ENCODE data around the gene DOCK8. TPM values are rescaled to one million over a fixed set of nuclear protein-coding genes. Genes with fewer than 3 reads are reported as not detected.

Gene DOCK8
- total RNA-seq, 1 experiment from 2014 or later = 15.2 TPM

DNA sequence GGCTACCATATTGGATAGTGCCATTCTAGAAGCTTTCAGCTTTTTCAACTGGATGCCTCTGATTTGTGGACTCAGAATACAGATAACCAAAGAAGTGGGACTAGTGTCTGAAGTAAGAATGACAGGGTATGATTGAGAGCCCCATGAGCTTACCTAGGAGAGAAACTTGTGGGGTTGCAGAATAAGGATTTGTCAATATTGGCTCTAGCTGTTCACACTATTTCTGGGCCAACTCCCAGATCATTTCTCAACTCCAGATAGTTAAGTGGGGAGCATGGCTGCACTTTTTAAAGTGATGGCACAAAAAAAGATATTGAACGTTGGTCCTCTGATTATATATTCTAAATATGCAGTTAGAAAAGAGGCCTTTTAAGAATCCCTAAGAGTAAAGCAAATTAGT lies 252.1 kb downstream of the DOCK8 start:
- no peaks in the 10 kb centered on the region for H3K36me3 ChIP-seq (ENCODE audit: control insufficient read depth, insufficient read depth, low read length)
- H3K4me3 ChIP-seq (ENCODE audit: low read depth, low read length) = no peak overlapping the region
- Mint-ChIP-seq H3K4me1 (ENCODE audit: low read depth, unreplicated experiment) (peaks cover 5% of the 10 kb centered on the region), H3K4me3 (ENCODE audit: unreplicated experiment) (no peak overlapping the region), H3K27ac (ENCODE audit: unreplicated experiment) (no peak overlapping the region), H3K36me3 (ENCODE audit: insufficient read depth, unreplicated experiment) (peaks cover 5% of the 10 kb centered on the region), H3K9me3 (ENCODE audit: unreplicated experiment) (no peaks in the 10 kb centered on the region), H3K27me3 (ENCODE audit: insufficient read depth, unreplicated experiment) (no peaks in the 10 kb centered on the region)
- no peaks in the 10 kb centered on the region for H3K27me3 ChIP-seq (replicated peaks; ENCODE audit: control insufficient read depth, insufficient read depth, low read length)
- H3K4me1 ChIP-seq = peaks cover 11% of the 10 kb centered on the region; the same call in 1 of the 2 replicates
- ChIA-PET POLR2A (no interaction called here), CTCF (no interaction called here)
- intact Hi-C loops (cut with micrococcal nuclease; ENCODE audit: unreplicated experiment) = no loop called here
- TF ChIP-seq CTCF (IDR thresholded peaks at IDR 0.05; ENCODE audit: insufficient read depth in 1 of 2, low read depth in 1 of 2, low read length in 1 of 2, severe bottlenecking in 1 of 2, unreplicated experiment in 1 of 2) = no peak
- no TSS peak for BruUV-seq (replicated peaks)
- H3K9me3 ChIP-seq = no peaks in the 10 kb centered on the region
- DNase-seq = no peak

DNA sequence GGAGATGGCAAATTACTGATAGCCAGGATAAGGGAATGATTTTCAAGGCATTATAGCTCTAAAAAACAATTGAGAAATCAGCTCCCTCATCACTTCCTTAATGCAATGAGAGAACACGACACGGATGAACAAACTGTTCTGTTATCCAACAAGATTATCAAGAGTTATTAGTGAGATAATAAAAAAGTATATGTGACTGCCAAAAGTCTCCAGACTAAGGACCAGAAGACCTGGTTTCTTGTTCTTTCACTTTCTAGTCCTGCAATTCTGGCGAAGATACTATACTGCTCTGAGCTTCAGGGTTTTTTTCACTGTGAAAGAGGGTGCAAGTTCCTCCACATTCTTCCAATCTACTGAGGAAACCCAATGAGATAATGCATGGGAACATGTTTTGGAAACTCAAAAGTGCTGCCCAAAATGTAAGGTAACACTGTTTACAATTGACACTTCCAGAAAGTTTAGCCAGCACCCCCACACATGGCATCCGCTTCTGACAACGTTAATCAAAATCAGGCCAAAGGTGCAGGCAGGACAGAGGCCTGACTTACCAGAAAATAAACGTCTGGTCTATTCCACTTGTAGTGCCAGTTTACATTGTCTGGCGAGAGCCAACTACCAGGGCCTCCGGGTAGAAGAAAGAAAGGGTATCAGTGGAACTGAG lies 254.2 kb downstream of the DOCK8 start:
- H3K4me3 Mint-ChIP-seq (ENCODE audit: unreplicated experiment) = peak overlapping the region; percentile 94
- peaks cover 5% of the 10 kb centered on the region for H3K4me1 Mint-ChIP-seq (ENCODE audit: low read depth, unreplicated experiment)
- H3K36me3 ChIP-seq (ENCODE audit: control insufficient read depth, insufficient read depth, low read length) = no peaks in the 10 kb centered on the region
- ChIA-PET CTCF (interaction anchor here (0.6 kb wide), 1 partner anchor 30 kb away, joined by 3 read pairs; no protein-coding TSS in a partner anchor), POLR2A (no interaction called here)
- TF ChIP-seq CTCF (IDR thresholded peaks at IDR 0.05; ENCODE audit: insufficient read depth in 1 of 2, low read depth in 1 of 2, low read length in 1 of 2, severe bottlenecking in 1 of 2, unreplicated experiment in 1 of 2) = no peak
- no peaks in the 10 kb centered on the region for H3K9me3 ChIP-seq
- no peaks in the 10 kb centered on the region for H3K27me3 Mint-ChIP-seq (ENCODE audit: insufficient read depth, unreplicated experiment)
- DNase-seq = no peak
- H3K9me3 Mint-ChIP-seq (ENCODE audit: unreplicated experiment) = no peaks in the 10 kb centered on the region
- H3K27ac Mint-ChIP-seq (ENCODE audit: unreplicated experiment) = peak overlapping the region; percentile 95
- no TSS peak for BruUV-seq (replicated peaks)
- intact Hi-C loops (cut with micrococcal nuclease; ENCODE audit: unreplicated experiment) = no loop called here
- H3K4me3 ChIP-seq (ENCODE audit: low read depth, low read length) = peak overlapping the region; percentile 14
- H3K27me3 ChIP-seq (replicated peaks; ENCODE audit: control insufficient read depth, insufficient read depth, low read length) = no peaks in the 10 kb centered on the region
- peaks cover 20% of the 10 kb centered on the region for H3K4me1 ChIP-seq
- peaks cover 5% of the 10 kb centered on the region for H3K36me3 Mint-ChIP-seq (ENCODE audit: insufficient read depth, unreplicated experiment)

GRCh38 chr9:469672-470551 lies 255.2 kb downstream of the DOCK8 start:
- H3K4me3 Mint-ChIP-seq (ENCODE audit: unreplicated experiment) = peak overlapping the region; percentile 94
- peak; percentile 85 for DNase-seq
- no peaks in the 10 kb centered on the region for H3K9me3 Mint-ChIP-seq (ENCODE audit: unreplicated experiment)

More at GRCh38 chr9:469672-470551, 255.2 kb downstream of the DOCK8 start:
- ChIA-PET POLR2A (interaction anchor here (0.6 to 0.7 kb wide), 2 partner anchors 220 to 240 kb away, joined by 3 to 4 read pairs; no protein-coding TSS in a partner anchor), CTCF (no interaction called here)
- Histone ChIP-seq H3K27me3 (replicated peaks; ENCODE audit: control insufficient read depth, insufficient read depth, low read length) (no peaks in the 10 kb centered on the region), H3K9me3 (no peaks in the 10 kb centered on the region), H3K36me3 (ENCODE audit: control insufficient read depth, insufficient read depth, low read length) (no peaks in the 10 kb centered on the region), H3K4me3 (ENCODE audit: low read depth, low read length) (peak overlapping the region; percentile 61), H3K4me1 (peaks cover 28% of the 10 kb centered on the region)
- Mint-ChIP-seq H3K36me3 (ENCODE audit: insufficient read depth, unreplicated experiment) (peaks cover 5% of the 10 kb centered on the region), H3K27ac (ENCODE audit: unreplicated experiment) (peak overlapping the region; percentile 95), H3K27me3 (ENCODE audit: insufficient read depth, unreplicated experiment) (no peaks in the 10 kb centered on the region), H3K4me1 (ENCODE audit: low read depth, unreplicated experiment) (peaks cover 13% of the 10 kb centered on the region)
- intact Hi-C loops (cut with micrococcal nuclease; ENCODE audit: unreplicated experiment) = loop anchor here (1.0 to 5.0 kb wide), 2 partner anchors 33 to 83 kb away; no protein-coding TSS in a partner anchor
- BruUV-seq (replicated peaks) = TSS peak; percentile 47
- no peak for TF ChIP-seq CTCF (IDR thresholded peaks at IDR 0.05; ENCODE audit: insufficient read depth in 1 of 2, low read depth in 1 of 2, low read length in 1 of 2, severe bottlenecking in 1 of 2, unreplicated experiment in 1 of 2)

Measured in Caco-2 (cell line).